Liver (tissue), 9 donors: Measurements from ENCODE around the gene TP53AIP1. TPM values are rescaled to one million over a fixed set of nuclear protein-coding genes. Genes with fewer than 3 reads are reported as not detected.

ENCODE experiments used
- DNase-seq: peaks from one replicate; pipeline ENCODE4 v3.0.0-alpha.2; 2017; ENCODE audit warnings: low spot score
- H3K27ac ChIP-seq, 2 donors: one replicate each; pipeline ENCODE4 v1.7.0; 2013; ENCODE audit warnings: inconsistent platforms in 2 of 2, low read length in 2 of 2, control low read depth in 1 of 2, low read depth in 1 of 2, mild to moderate bottlenecking in 1 of 2
- H3K27me3 ChIP-seq, 4 donors: one replicate each; pipeline versions ENCODE4 v1.6.1 to v1.7.0; 2013; ENCODE audit warnings: low read length in 3 of 4, inconsistent platforms in 1 of 4, mild to moderate bottlenecking in 1 of 4, moderate library complexity in 1 of 4; ENCODE audit not compliant: control insufficient read depth in 4 of 4, insufficient read depth in 4 of 4
- H3K36me3 ChIP-seq, 4 donors: one replicate each; pipeline versions ENCODE4 v1.6.1 to v1.7.0; 2013; ENCODE audit warnings: low read length in 3 of 4, mild to moderate bottlenecking in 3 of 4, low read depth in 1 of 4, moderate library complexity in 1 of 4; ENCODE audit not compliant: control insufficient read depth in 4 of 4, insufficient read depth in 3 of 4
- H3K4me1 ChIP-seq, 4 donors: one replicate each; pipeline versions ENCODE4 v1.6.1 to v1.7.0; 2013; ENCODE audit warnings: low read length in 3 of 4, mild to moderate bottlenecking in 3 of 4, moderate library complexity in 1 of 4; ENCODE audit not compliant: control insufficient read depth in 4 of 4, insufficient read depth in 4 of 4
- H3K4me3 ChIP-seq, 3 donors: one replicate each; pipeline versions ENCODE4 v1.6.1 to v1.7.0; 2013; ENCODE audit warnings: low read length in 3 of 3, control low read depth in 1 of 3, low read depth in 1 of 3, mild to moderate bottlenecking in 1 of 3
- H3K9ac ChIP-seq, 2 donors: one replicate each; pipeline ENCODE4 v1.7.0; 2013; ENCODE audit warnings: low read length in 2 of 2, mild to moderate bottlenecking in 2 of 2, moderate library complexity in 2 of 2, control low read depth in 1 of 2, low read depth in 1 of 2
- H3K9me3 ChIP-seq, 4 donors: one replicate each; pipeline versions ENCODE4 v1.6.1 to v1.7.0; 2013; ENCODE audit warnings: low read length in 3 of 4; ENCODE audit not compliant: control insufficient read depth in 4 of 4
- FOXA2 ChIP-seq: IDR thresholded peaks from 2 replicates; pipeline ENCODE4 v1.6.1; 2016; ENCODE audit warnings: antibody characterized with exemption
- GABPA ChIP-seq, 2 donors: IDR thresholded peaks in 1 of 2; conservative IDR thresholded peaks in 1 of 2; 2 replicates each; pipeline ENCODE4 v1.6.1; 2016; ENCODE audit warnings: antibody characterized with exemption in 2 of 2, mild to moderate bottlenecking in 1 of 2, moderate library complexity in 1 of 2
- HNF4A ChIP-seq, 2 donors: conservative IDR thresholded peaks; 2 replicates each; pipeline ENCODE4 v1.6.1; 2016; ENCODE audit warnings: antibody characterized with exemption in 2 of 2, mild to moderate bottlenecking in 2 of 2
- HNF4G ChIP-seq: IDR thresholded peaks from 2 replicates; pipeline ENCODE4 v1.6.1; 2016; ENCODE audit warnings: antibody characterized with exemption
- JUND ChIP-seq, 2 donors: IDR thresholded peaks; 2 replicates each; pipeline ENCODE4 v1.6.1; 2016; ENCODE audit warnings: antibody characterized with exemption in 2 of 2
- NR2F2 ChIP-seq: IDR thresholded peaks from 2 replicates; pipeline ENCODE4 v1.6.1; 2016; ENCODE audit warnings: antibody characterized with exemption
- REST ChIP-seq: IDR thresholded peaks from 2 replicates; pipeline ENCODE4 v1.6.1; 2016; ENCODE audit warnings: antibody characterized with exemption, mild to moderate bottlenecking
- SP1 ChIP-seq: IDR thresholded peaks from 2 replicates; pipeline ENCODE4 v1.6.1; 2018; ENCODE audit warnings: antibody characterized with exemption, mild to moderate bottlenecking
- YY1 ChIP-seq: IDR thresholded peaks from 2 replicates; pipeline ENCODE4 v1.6.1; 2016; ENCODE audit warnings: antibody characterized with exemption, mild to moderate bottlenecking
- ZBTB33 ChIP-seq: IDR thresholded peaks from 2 replicates; pipeline ENCODE4 v1.6.1; 2016; ENCODE audit warnings: antibody characterized with exemption
- WGBS: extraction: QIAGEN DNeasy Blood & Tissue Kit; methylation state at CpG from one replicate; pipeline ENCODE4 v1.1.7; 2013; 5-methylcytosine and 5-hydroxymethylcytosine counted together
- polyA plus RNA-seq, 2 donors: library from polyadenylated mRNA; stranded (reverse) in 1 of 2; unstranded in 1 of 2; fragments of 200-250 nt in 1 of 2; fragments of >200 nt in 1 of 2; fragmentation: Nextera tagmentation in 1 of 2; extraction: Ambion mirVana in 1 of 2; gene quantifications; one replicate each; pipeline versions ENCODE4 v1.2.1 to v1.2.3, GENCODE V29; 2013 to 2015
- total RNA-seq, 2 donors: library from RNA; depleted of rRNA; stranded (reverse); fragments of >200 nt; gene quantifications; one replicate each; pipeline ENCODE4 v1.2.3, GENCODE V29; 2014
- donor health status: healthy.
- donor health status: healthy.
- donor health status: healthy.
- donor health status: healthy.
- donor health status: healthy.

Gene TP53AIP1
- total and polyA plus RNA-seq, 4 donors = 0.08 TPM; not detected in 3

DNA sequence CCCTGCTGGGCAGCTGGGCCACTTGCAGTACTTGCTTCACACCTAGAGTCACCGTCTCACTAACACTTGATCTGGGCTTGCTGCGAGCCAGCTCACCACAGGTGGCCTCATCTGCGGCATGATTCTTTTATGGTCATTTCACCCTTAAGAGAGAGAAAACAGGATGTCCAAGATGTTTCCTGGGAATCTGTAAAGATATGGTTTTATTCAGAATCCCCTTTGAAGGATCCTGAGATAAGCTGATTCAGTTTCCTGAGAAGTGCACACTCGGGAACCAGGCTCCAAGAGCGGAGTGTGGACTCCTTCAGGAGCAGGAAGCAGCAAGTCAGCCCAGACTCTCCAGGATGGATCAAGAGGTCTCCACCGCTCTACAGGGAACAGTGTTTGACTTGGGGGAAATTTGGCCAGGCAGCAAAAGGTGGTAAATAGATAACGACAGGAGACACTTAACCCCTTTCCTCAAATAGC, 21.8 kb upstream of the TP53AIP1 start:
- Histone ChIP-seq H3K27me3 (no peaks in the 10 kb centered on the region), H3K9me3 (no peaks in the 10 kb centered on the region), H3K9ac (no peak overlapping the region), H3K27ac (no peak overlapping the region), H3K36me3 (peaks cover 0 to 11% (median 7%) of the 10 kb centered on the region in 4 donors), H3K4me1 (no peaks in the 10 kb centered on the region), H3K4me3 (no peak overlapping the region)
- DNase-seq = no peak
- WGBS = 84% methylated on average over 7 of the region's 7 CpGs
- TF ChIP-seq GABPA (IDR thresholded peaks at IDR 0.05 in 1 of 2, conservative IDR thresholded peaks at IDR 0.05 in 1 of 2) (no peak), REST (no peak), JUND (IDR thresholded peaks at IDR 0.05) (no peak), FOXA2 (no peak), SP1 (no peak), HNF4G (no peak), YY1 (no peak), HNF4A (conservative IDR thresholded peaks at IDR 0.05) (no peak)

DNA sequence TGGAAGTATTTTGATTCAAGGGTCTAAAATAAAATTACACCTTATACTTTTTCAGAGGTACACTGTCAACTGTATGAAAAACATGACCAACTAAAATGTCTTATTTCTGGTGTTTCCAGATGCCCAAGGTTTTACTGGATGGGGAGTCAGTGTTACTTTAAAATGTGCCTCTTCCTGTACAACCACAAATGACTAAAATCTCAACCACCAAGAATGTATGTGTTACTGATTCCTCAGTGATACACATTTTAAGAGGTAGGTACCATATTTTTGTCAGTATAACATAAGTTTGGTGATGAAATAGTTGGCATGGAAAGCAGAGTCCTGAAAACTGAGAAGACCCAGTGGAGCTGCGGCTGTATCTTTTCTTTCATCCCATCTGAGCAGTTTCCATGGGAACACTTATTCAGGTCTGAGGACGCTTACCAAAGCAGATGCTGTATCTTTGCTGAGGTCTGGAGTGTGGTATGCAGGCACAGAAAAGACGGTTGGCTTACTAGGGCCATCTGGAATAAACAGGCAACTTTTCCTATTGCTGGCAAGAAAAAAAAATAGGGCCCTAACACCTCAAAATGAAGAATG, 21.2 kb upstream of the TP53AIP1 start:
- no peaks in the 10 kb centered on the region for H3K9me3 ChIP-seq
- 94% methylated on average over 3 of the region's 3 CpGs for WGBS
- TF ChIP-seq ZBTB33 = no peak
- TF ChIP-seq NR2F2 = no peak
- no peak for TF ChIP-seq GABPA (IDR thresholded peaks at IDR 0.05 in 1 of 2, conservative IDR thresholded peaks at IDR 0.05 in 1 of 2)
- TF ChIP-seq REST = no peak

More for the DNA sequence above, 21.2 kb upstream of the TP53AIP1 start:
- Histone ChIP-seq H3K4me1 (no peaks in the 10 kb centered on the region), H3K27me3 (no peaks in the 10 kb centered on the region), H3K4me3 (no peak overlapping the region), H3K9ac (no peak overlapping the region), H3K27ac (no peak overlapping the region), H3K36me3 (peaks cover 0 to 5% (median 2%) of the 10 kb centered on the region in 4 donors)
- no peak for DNase-seq
